Measurements from ENCODE around the gene TUBA3E.
"Not testable (repeated sequence)": the region's sequence is repeated elsewhere in the genome, so short reads cannot be mapped to it uniquely, and the experiment has no call there.

GRCh38 chr2:130196052-130196451, 2.2 kb downstream of the TUBA3E start:
- TF ChIP-seq, protein P1, sequence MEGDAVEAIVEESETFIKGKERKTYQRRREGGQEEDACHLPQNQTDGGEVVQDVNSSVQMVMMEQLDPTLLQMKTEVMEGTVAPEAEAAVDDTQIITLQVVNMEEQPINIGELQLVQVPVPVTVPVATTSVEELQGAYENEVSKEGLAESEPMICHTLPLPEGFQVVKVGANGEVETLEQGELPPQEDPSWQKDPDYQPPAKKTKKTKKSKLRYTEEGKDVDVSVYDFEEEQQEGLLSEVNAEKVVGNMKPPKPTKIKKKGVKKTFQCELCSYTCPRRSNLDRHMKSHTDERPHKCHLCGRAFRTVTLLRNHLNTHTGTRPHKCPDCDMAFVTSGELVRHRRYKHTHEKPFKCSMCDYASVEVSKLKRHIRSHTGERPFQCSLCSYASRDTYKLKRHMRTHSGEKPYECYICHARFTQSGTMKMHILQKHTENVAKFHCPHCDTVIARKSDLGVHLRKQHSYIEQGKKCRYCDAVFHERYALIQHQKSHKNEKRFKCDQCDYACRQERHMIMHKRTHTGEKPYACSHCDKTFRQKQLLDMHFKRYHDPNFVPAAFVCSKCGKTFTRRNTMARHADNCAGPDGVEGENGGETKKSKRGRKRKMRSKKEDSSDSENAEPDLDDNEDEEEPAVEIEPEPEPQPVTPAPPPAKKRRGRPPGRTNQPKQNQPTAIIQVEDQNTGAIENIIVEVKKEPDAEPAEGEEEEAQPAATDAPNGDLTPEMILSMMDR (tag by site-specific recombination; IDR thresholded peaks at IDR 0.05): not testable (repeated sequence)
- not testable (repeated sequence) for TF ChIP-seq ZBTB49 (tag by site-specific recombination; IDR thresholded peaks at IDR 0.05; ENCODE audit: low read depth); ZNF629 (tag by site-specific recombination; IDR thresholded peaks at IDR 0.05); TCF7L2 (IDR thresholded peaks at IDR 0.05; ENCODE audit: borderline replicate concordance, low read depth, low read length); ZNF510 (tag by site-specific recombination; IDR thresholded peaks at IDR 0.05; ENCODE audit: insufficient replicate concordance); ZNF561 (tag by site-specific recombination; IDR thresholded peaks at IDR 0.05; ENCODE audit: borderline replicate concordance); ZNF114 (tag by site-specific recombination; IDR thresholded peaks at IDR 0.05); ZNF747 (tag by site-specific recombination; IDR thresholded peaks at IDR 0.05); ZNF777 (tag by site-specific recombination; IDR thresholded peaks at IDR 0.05; ENCODE audit: borderline replicate concordance); PRDM6 (tag by site-specific recombination; IDR thresholded peaks at IDR 0.05); ZNF670 (tag by site-specific recombination; IDR thresholded peaks at IDR 0.05; ENCODE audit: low read depth); ZNF121 (tag by site-specific recombination; IDR thresholded peaks at IDR 0.05); KLF16 (tag by site-specific recombination; IDR thresholded peaks at IDR 0.05); ZNF311 (tag by site-specific recombination; IDR thresholded peaks at IDR 0.05; ENCODE audit: borderline replicate concordance)
